Right atrium auricular region (tissue), 2 donors: ENCODE data around the gene DOK6. TPM values are rescaled to one million over a fixed set of nuclear protein-coding genes. Genes with fewer than 3 reads are reported as not detected.

Source experiments
- DNase-seq: peaks from one replicate; pipeline ENCODE4 v3.0.0-alpha.2; 2019; ENCODE audit warnings: low spot score
- H3K27ac ChIP-seq, 2 donors: fragments of 200-600 bp; sonication (generic); 1 replicate in 1 of 2; 2 replicates in 1 of 2; pipeline ENCODE4 v1.5.1; 2016 to 2019
- H3K27me3 ChIP-seq, 2 donors: fragments of 200-600 bp; sonication (generic); one replicate each; pipeline versions ENCODE4 v1.5.1 to v1.6.0; 2017 to 2019
- H3K36me3 ChIP-seq: fragments of 200-600 bp; sonication (generic); one replicate; pipeline ENCODE4 v1.5.1; 2016
- H3K4me1 ChIP-seq, 2 donors: fragments of 200-600 bp; sonication (generic); one replicate each; pipeline versions ENCODE4 v1.5.1 to v1.6.0; 2017 to 2019
- H3K4me3 ChIP-seq, 2 donors: fragments of 200-600 bp; sonication (generic); 1 replicate in 1 of 2; 2 replicates in 1 of 2; pipeline ENCODE4 v1.5.1; 2017 to 2019; ENCODE audit warnings: mild to moderate bottlenecking in 1 of 2, moderate library complexity in 1 of 2
- H3K9me3 ChIP-seq, 2 donors: fragments of 200-600 bp; sonication (generic); one replicate each; pipeline ENCODE4 v1.5.1; 2019
- total RNA-seq, 2 donors: library from RNA; depleted of rRNA; stranded (reverse); fragments of >200 nt; gene quantifications; one replicate each; pipeline ENCODE4 v1.1.0, GENCODE V29; 2016
- TF ChIP-seq, protein P1 (sequence below), 2 donors: fragments of 200-600 bp; sonication (generic); IDR thresholded peaks; one replicate each; pipeline ENCODE4 v1.5.1; 2019; ENCODE audit warnings: antibody characterized with exemption in 2 of 2

DOK6 gene
- total RNA-seq, 2 donors from 2014 or later, result 2.0 to 5.7 TPM

DNA sequence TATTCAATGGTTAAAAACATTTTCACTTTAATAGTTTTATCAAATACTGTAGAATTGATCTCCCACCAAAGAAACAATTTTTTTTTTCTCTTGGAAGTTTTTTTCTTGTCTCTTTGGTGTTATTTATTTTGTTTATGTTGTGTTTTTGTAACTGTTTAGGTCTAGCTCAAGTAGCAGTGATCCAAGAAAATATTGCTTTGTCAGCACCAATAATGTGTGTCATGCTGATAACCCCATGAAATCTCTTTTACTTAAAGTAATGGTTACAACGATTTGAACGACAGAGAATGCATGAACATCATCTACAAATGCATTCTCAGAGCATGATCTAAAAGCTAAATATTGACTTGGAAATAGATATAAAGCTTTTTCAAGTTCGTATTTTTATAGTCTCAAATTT is 122.9 kb downstream of the DOK6 start:
- DNase-seq, result no peak
- TF ChIP-seq, protein P1, sequence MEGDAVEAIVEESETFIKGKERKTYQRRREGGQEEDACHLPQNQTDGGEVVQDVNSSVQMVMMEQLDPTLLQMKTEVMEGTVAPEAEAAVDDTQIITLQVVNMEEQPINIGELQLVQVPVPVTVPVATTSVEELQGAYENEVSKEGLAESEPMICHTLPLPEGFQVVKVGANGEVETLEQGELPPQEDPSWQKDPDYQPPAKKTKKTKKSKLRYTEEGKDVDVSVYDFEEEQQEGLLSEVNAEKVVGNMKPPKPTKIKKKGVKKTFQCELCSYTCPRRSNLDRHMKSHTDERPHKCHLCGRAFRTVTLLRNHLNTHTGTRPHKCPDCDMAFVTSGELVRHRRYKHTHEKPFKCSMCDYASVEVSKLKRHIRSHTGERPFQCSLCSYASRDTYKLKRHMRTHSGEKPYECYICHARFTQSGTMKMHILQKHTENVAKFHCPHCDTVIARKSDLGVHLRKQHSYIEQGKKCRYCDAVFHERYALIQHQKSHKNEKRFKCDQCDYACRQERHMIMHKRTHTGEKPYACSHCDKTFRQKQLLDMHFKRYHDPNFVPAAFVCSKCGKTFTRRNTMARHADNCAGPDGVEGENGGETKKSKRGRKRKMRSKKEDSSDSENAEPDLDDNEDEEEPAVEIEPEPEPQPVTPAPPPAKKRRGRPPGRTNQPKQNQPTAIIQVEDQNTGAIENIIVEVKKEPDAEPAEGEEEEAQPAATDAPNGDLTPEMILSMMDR (IDR thresholded peaks at IDR 0.05), result no peak
- Histone ChIP-seq H3K9me3 (no peaks in the 10 kb centered on the region), H3K27ac (no peak overlapping the region), H3K4me3 (no peak overlapping the region), H3K36me3 (no peaks in the 10 kb centered on the region), H3K27me3 (no peaks in the 10 kb centered on the region), H3K4me1 (no peaks in the 10 kb centered on the region)

DNA sequence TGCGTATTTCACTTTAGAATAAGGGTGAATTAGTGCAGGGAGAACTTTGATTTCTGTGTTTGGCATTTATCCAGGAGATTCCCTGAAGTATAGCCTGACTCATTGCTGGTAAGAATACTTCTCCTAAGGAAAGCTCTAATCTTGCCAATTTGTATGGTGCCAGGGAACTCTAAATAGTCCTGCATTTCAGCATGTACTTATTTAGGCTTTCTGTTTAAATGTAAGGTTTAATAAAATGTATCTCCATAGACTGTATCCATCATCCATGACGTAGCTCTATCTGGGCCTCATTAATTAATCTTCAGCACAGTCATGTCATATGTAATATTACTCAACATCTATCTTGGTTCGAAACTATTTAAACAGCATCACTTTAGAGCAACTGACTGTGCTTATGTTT is 127.7 kb downstream of the DOK6 start:
- TF ChIP-seq, protein P1 (IDR thresholded peaks at IDR 0.05), result no peak
- Histone ChIP-seq H3K27ac (no peak overlapping the region), H3K27me3 (no peaks in the 10 kb centered on the region), H3K36me3 (no peaks in the 10 kb centered on the region), H3K4me3 (no peak overlapping the region), H3K9me3 (no peaks in the 10 kb centered on the region), H3K4me1 (no peaks in the 10 kb centered on the region)
- DNase-seq, result no peak

DNA sequence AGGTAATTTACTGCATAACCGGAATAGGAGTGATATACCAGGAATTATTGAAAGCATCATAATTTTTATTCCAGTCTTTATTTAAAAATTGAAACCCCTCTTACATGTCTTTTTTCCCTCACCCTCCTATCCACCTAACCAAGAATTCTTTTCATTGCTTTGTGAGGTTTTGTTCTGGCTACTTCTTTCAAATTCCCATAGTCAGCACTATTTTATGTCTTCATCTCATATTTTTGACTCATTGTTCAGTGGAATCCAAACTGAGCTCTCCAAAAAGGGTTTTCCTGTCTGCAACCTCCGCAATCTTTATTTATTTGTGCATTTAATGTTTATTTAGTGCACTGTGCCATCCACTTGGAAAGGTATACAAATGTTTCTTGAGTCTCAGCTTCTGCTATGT is 128.5 kb downstream of the DOK6 start:
- no peak overlapping the region for H3K4me3 ChIP-seq
- no peaks in the 10 kb centered on the region for H3K27me3 ChIP-seq
- no peak overlapping the region for H3K27ac ChIP-seq
- no peaks in the 10 kb centered on the region for H3K9me3 ChIP-seq
- TF ChIP-seq, protein P1 (IDR thresholded peaks at IDR 0.05), result no peak
- H3K4me1 ChIP-seq, result no peaks in the 10 kb centered on the region
- no peaks in the 10 kb centered on the region for H3K36me3 ChIP-seq
- DNase-seq, result no peak

DNA sequence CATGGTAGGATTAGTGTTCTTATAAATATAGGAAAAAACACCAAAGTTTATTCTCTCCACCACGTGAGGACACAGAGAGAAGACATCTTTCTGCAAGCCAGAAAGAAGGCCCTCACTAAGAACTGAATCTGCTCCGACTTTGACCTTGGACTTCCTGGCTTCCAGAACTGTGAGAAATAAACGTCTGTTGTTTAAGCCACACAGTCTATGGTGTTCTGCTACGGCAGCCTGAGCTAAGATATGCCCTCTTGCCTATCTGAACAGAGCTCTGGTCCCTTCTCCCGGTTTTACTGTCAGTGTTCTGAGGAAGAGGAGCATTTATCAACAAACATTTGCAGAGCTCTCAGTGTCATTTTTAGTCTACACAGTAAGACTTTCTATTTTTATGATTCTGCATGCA is 131.3 kb downstream of the DOK6 start:
- no peak for DNase-seq
- Histone ChIP-seq H3K27me3 (no peaks in the 10 kb centered on the region), H3K4me1 (no peaks in the 10 kb centered on the region), H3K27ac (no peak overlapping the region), H3K36me3 (no peaks in the 10 kb centered on the region), H3K9me3 (no peaks in the 10 kb centered on the region), H3K4me3 (no peak overlapping the region)
- TF ChIP-seq, protein P1 (IDR thresholded peaks at IDR 0.05), result no peak

DNA sequence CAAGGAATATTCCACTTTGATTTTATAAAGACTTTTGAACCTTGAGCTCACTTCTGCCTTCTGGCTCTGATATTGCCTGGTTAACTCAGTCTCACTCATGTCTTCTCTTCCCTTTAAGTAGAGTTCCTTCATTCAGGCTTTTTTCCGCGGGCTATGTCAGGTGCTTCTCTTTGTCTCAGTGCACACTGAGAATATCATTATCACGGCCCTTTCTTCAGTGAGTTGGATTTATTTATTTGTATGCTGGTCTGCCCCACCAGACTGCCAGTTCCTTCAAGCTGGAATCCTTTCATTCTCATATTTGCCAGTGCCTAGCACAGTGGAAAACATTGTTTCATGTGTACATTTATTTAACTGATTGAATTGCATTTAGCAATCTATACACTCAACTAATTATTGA is 136.5 kb downstream of the DOK6 start:
- no peak overlapping the region for H3K4me3 ChIP-seq
- no peaks in the 10 kb centered on the region for H3K9me3 ChIP-seq
- TF ChIP-seq, protein P1 (IDR thresholded peaks at IDR 0.05), result no peak
- no peak for DNase-seq
- no peaks in the 10 kb centered on the region for H3K27me3 ChIP-seq
- no peak overlapping the region for H3K27ac ChIP-seq
- no peaks in the 10 kb centered on the region for H3K36me3 ChIP-seq
- no peaks in the 10 kb centered on the region for H3K4me1 ChIP-seq

DNA sequence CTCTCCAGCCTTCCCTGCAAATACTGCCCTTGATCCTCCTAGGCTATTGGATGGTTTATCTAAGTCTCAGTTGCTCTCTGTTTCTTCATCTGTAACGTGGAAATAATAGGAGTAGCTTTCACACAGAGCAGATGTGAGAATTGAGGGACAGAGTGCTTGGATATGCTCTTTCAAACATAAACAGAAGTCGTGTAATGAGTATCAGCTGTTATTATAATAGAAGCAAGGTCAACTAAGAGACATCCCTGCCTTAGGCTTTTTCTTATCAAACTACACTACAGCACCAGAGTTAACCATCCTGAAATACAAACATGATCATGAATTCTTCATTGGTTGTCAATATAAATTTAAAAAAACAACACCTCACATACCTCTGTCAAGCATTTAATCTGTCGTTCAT is 138.2 kb downstream of the DOK6 start:
- no peak overlapping the region for H3K4me3 ChIP-seq

More for the DNA sequence above, 138.2 kb downstream of the DOK6 start:
- no peaks in the 10 kb centered on the region for H3K4me1 ChIP-seq
- no peaks in the 10 kb centered on the region for H3K27me3 ChIP-seq
- no peak overlapping the region for H3K27ac ChIP-seq
- DNase-seq, result no peak
- H3K36me3 ChIP-seq, result no peaks in the 10 kb centered on the region
- TF ChIP-seq, protein P1 (IDR thresholded peaks at IDR 0.05), result no peak
- no peaks in the 10 kb centered on the region for H3K9me3 ChIP-seq
